Stimulated activated CD4-positive, alpha-beta T cell treated with anti-CD3 and anti-CD28 coated beads, TNF-alpha, amount 100 ng/mL, for 4 hours (primary cell): ENCODE results near the gene VTCN1.

Experiments used
- DNase-seq, 3 experiments: peaks; one replicate each; pipeline ENCODE4 v3.0.0-alpha.2; 2020; ENCODE audit warnings: low read depth in 3 of 3

VTCN1 gene

GRCh38 chr1:117209094-117209493 lies 1.6 kb downstream of the VTCN1 start:
- DNase-seq = no peak

GRCh38 chr1:117208580-117208979 lies 2.1 kb downstream of the VTCN1 start:
- no peak for DNase-seq

GRCh38 chr1:117205368-117205767 lies 5.4 kb downstream of the VTCN1 start:
- DNase-seq = no peak

GRCh38 chr1:117201808-117202207 lies 8.9 kb downstream of the VTCN1 start:
- no peak for DNase-seq

GRCh38 chr1:117198097-117198496 lies 12.6 kb downstream of the VTCN1 start:
- no peak for DNase-seq

- DNase-seq = no peak
Observed at GRCh38 chr1:117189726-117190125, 21.0 kb downstream of the VTCN1 start.

GRCh38 chr1:117188816-117189437 lies 21.8 kb downstream of the VTCN1 start:
- DNase-seq = no peak

- DNase-seq = no peak
Observed at GRCh38 chr1:117188170-117188815, 22.4 kb downstream of the VTCN1 start.

GRCh38 chr1:117183112-117183511 lies 27.6 kb downstream of the VTCN1 start:
- no peak for DNase-seq

- no peak for DNase-seq
Observed at GRCh38 chr1:117182319-117182718, 28.4 kb downstream of the VTCN1 start.

GRCh38 chr1:117181630-117182041 lies 29.1 kb downstream of the VTCN1 start:
- no peak for DNase-seq

- DNase-seq = no peak
Observed at GRCh38 chr1:117180147-117180967, 30.4 kb downstream of the VTCN1 start.

GRCh38 chr1:117179471-117179870 lies 31.3 kb downstream of the VTCN1 start:
- no peak for DNase-seq

GRCh38 chr1:117178756-117179155 lies 32.0 kb downstream of the VTCN1 start:
- no peak for DNase-seq

- no peak for DNase-seq
Observed at GRCh38 chr1:117177376-117177775, 33.4 kb downstream of the VTCN1 start.

- DNase-seq = no peak
Observed at GRCh38 chr1:117176579-117176978, 34.1 kb downstream of the VTCN1 start.

GRCh38 chr1:117174851-117175250 lies 35.9 kb downstream of the VTCN1 start:
- DNase-seq = no peak

GRCh38 chr1:117173691-117174090 lies 37.0 kb downstream of the VTCN1 start:
- no peak for DNase-seq

- no peak for DNase-seq
Observed at GRCh38 chr1:117173006-117173405, 37.7 kb downstream of the VTCN1 start.

- DNase-seq = no peak
Observed at GRCh38 chr1:117171900-117172511, 38.7 kb downstream of the VTCN1 start.

GRCh38 chr1:117169871-117170596 lies 40.7 kb downstream of the VTCN1 start:
- no peak for DNase-seq

- DNase-seq = no peak
Observed at GRCh38 chr1:117167402-117167801, 43.3 kb downstream of the VTCN1 start.
